PFSK-1 (cell line): ENCODE results near the gene MYH14.

ENCODE experiments used
- FOXP2 ChIP-seq: optimal IDR thresholded peaks from 2 replicates; pipeline ENCODE3; 2011; ENCODE audit warnings: borderline replicate concordance, control low read depth, inconsistent platforms; ENCODE audit not compliant: insufficient read depth; ENCODE audit errors: extremely low read length, extremely low read depth
- POLR2AphosphoS5 ChIP-seq: IDR thresholded peaks from 2 replicates; pipeline ENCODE4 v1.6.1; 2012; ENCODE audit warnings: low read depth, mild to moderate bottlenecking, control low read depth, low read length, moderate library complexity
- SIN3A ChIP-seq: IDR thresholded peaks from 2 replicates; pipeline ENCODE4 v1.6.1; 2012; ENCODE audit warnings: mild to moderate bottlenecking, low read length, moderate library complexity, borderline replicate concordance; ENCODE audit not compliant: insufficient read depth
- TAF1 ChIP-seq: IDR thresholded peaks from 2 replicates; pipeline ENCODE4 v1.6.1; 2012; ENCODE audit warnings: low read length, control low read depth, borderline replicate concordance; ENCODE audit not compliant: insufficient read depth
- TF ChIP-seq, protein P1 (sequence below), 2 experiments: IDR thresholded peaks; 2 replicates each; pipeline versions ENCODE4 v1.6.1 to v1.8.0; 2011 to 2012; ENCODE audit warnings: low read depth in 2 of 2, low read length in 2 of 2, control low read depth in 1 of 2, inconsistent platforms in 1 of 2, mild to moderate bottlenecking in 1 of 2, moderate library complexity in 1 of 2; ENCODE audit not compliant: insufficient read depth in 1 of 2

MYH14 gene

DNA sequence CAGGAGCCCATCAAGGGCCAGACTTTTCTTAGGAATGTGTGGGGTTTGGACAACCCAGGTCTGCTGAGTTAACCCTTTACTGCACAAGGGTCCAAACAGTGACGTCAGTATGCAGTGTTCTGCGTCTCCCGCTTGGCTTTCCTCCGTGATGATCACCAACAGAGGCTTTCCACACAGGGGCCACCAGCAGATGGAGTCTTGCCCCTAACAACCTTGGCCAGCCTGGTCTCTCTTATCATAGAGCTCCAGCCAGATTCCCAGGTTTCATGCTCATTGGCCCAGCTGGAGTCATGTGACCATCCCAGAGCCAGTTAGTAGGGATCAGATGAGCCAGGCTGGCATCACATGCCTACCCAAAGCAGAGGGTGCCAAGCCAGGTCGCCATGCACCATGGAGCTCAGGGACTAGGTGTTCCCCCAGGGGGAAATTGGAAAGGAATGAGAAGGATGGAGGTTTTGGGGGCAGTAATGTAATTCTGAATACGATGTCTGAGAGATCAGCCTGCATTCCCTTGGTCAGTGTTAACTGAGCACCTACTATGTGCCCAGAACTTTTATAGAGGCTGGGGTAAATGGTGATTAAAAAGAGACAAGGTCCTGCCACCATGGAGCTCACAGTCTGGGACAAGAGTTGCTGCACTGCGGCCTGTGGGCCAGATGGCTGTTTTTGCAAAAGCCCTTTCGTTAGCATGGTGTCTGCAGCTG lies 61.2 kb downstream of the MYH14 start:
- no peak for TF ChIP-seq SIN3A
- no peak for TF ChIP-seq FOXP2
- TF ChIP-seq, protein P1, sequence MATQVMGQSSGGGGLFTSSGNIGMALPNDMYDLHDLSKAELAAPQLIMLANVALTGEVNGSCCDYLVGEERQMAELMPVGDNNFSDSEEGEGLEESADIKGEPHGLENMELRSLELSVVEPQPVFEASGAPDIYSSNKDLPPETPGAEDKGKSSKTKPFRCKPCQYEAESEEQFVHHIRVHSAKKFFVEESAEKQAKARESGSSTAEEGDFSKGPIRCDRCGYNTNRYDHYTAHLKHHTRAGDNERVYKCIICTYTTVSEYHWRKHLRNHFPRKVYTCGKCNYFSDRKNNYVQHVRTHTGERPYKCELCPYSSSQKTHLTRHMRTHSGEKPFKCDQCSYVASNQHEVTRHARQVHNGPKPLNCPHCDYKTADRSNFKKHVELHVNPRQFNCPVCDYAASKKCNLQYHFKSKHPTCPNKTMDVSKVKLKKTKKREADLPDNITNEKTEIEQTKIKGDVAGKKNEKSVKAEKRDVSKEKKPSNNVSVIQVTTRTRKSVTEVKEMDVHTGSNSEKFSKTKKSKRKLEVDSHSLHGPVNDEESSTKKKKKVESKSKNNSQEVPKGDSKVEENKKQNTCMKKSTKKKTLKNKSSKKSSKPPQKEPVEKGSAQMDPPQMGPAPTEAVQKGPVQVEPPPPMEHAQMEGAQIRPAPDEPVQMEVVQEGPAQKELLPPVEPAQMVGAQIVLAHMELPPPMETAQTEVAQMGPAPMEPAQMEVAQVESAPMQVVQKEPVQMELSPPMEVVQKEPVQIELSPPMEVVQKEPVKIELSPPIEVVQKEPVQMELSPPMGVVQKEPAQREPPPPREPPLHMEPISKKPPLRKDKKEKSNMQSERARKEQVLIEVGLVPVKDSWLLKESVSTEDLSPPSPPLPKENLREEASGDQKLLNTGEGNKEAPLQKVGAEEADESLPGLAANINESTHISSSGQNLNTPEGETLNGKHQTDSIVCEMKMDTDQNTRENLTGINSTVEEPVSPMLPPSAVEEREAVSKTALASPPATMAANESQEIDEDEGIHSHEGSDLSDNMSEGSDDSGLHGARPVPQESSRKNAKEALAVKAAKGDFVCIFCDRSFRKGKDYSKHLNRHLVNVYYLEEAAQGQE (IDR thresholded peaks at IDR 0.05; ENCODE audit: insufficient read depth in 1 of 2, low read depth in 2 of 2, low read length in 2 of 2): no peak
- no peak for TF ChIP-seq POLR2AphosphoS5
- no peak for TF ChIP-seq TAF1

DNA sequence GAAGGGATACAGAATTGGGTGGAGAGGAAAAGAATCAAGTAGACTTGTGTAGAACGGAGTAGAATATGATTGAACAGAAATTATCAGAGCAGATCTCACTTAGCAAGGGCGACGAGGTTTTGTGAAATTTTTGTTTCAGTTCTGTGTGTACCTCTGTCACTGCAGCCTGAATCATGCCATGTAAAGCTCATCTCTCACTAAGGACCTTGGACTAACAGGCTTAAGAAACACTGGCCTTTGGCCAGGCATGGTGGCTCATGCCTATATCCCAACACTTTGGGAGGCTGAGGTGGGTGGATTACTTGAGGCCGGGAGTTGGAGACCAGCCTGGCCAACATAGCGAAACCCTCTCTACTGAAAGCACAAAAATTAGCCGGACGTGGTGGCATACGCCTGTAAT lies 62.6 kb downstream of the MYH14 start:
- TF ChIP-seq FOXP2 (no peak), POLR2AphosphoS5 (no peak), SIN3A (no peak), TAF1 (no peak)
- TF ChIP-seq, protein P1 (IDR thresholded peaks at IDR 0.05; ENCODE audit: insufficient read depth in 1 of 2, low read depth in 2 of 2, low read length in 2 of 2): no peak

DNA sequence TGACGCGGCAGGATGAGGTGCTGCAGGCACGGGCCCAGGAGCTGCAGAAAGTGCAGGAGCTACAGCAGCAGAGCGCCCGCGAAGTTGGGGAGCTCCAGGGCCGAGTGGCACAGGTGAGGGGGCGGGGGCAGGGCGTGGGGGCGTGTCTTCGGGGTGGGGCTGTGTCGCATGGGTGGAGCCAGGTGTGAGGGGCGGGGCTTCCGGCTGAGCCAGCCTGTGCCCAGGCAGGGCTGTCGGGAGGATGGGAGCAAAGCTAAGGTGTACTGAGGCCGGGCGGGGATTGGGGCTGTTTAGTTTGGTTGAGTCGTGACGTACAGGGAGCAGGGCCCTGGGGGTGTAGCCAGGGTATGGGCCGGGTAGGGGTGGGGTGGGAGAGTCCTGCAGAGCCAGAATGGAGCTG lies 63.5 kb downstream of the MYH14 start:
- no peak for TF ChIP-seq TAF1
- TF ChIP-seq SIN3A: no peak
- TF ChIP-seq, protein P1 (IDR thresholded peaks at IDR 0.05; ENCODE audit: insufficient read depth in 1 of 2, low read depth in 2 of 2, low read length in 2 of 2): no peak
- TF ChIP-seq POLR2AphosphoS5: no peak
- TF ChIP-seq FOXP2: no peak

DNA sequence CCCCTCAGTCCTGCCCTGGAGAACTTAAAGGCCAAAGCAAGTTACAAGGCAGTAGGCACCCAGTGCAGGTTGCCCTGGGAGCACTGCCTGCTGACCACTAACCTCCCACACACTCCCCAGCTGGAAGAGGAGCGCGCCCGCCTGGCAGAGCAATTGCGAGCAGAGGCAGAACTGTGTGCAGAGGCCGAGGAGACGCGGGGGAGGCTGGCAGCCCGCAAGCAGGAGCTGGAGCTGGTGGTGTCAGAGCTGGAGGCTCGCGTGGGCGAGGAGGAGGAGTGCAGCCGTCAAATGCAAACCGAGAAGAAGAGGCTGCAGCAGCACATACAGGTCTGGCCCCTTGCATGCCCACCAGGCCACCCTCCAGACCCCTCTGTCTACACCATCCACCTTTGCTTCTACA lies 64.6 kb downstream of the MYH14 start:
- TF ChIP-seq SIN3A: no peak
- TF ChIP-seq TAF1: no peak
- no peak for TF ChIP-seq POLR2AphosphoS5
- TF ChIP-seq, protein P1 (IDR thresholded peaks at IDR 0.05; ENCODE audit: insufficient read depth in 1 of 2, low read depth in 2 of 2, low read length in 2 of 2): no peak
- TF ChIP-seq FOXP2: no peak

DNA sequence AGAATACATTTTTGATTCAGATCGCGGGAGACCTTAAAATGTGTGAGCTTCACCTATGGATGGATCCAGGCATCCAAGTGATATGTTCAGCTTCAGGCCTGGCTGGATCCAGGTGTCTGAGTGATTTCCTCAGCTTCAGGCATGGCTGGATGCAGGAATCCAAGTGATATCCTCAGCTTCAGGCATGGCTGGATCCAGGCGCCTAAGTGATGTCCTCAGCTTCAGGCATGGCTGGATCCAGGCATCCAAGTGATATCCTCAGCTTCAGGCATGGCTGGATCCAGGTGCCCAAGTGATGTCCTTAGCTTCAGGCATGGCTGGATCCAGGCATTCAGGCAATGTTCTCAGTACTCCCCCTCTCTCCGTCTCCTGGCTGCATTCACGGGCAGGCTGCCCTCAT lies 65.1 kb downstream of the MYH14 start:
- no peak for TF ChIP-seq TAF1
- TF ChIP-seq FOXP2: no peak
- no peak for TF ChIP-seq POLR2AphosphoS5
- TF ChIP-seq SIN3A: no peak
- TF ChIP-seq, protein P1 (IDR thresholded peaks at IDR 0.05; ENCODE audit: insufficient read depth in 1 of 2, low read depth in 2 of 2, low read length in 2 of 2): no peak
